GM12801 (cell line): ENCODE data around the gene CAV2.

Experiments used
- TF ChIP-seq, protein P1 (sequence below): IDR thresholded peaks from one replicate; pipeline ENCODE4 v1.5.1; 2011; ENCODE audit warnings: control low read depth; ENCODE audit not compliant: insufficient read length; ENCODE audit errors: extremely low read depth

CAV2 gene

DNA sequence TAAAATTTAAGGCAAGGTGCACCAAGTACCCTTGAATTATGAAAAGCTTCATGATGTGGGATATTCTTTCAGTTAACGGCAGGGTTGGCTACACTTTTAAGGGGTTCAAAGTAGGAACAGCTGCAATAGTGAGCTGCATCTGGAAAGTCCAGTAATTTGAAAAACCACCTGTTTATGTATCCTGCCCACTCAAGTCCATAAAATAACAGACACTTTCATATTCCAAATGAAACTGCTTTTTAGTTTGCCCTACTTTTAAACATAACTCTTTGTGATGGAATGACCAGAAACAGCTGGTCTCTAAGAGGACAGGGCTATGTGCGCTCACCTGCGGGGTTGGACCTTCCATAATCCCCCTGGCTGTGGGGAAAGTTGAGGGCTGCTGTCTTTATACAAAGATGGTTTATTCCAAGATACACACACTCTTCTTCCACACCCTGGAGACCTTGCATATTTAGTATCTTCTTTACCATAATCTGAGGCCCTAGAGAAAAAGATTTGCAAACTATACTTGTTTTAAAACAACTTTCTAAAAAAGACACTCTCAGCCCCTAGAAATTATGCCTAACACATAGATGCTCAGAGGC is 32.7 kb downstream of the CAV2 start:
- TF ChIP-seq, protein P1, sequence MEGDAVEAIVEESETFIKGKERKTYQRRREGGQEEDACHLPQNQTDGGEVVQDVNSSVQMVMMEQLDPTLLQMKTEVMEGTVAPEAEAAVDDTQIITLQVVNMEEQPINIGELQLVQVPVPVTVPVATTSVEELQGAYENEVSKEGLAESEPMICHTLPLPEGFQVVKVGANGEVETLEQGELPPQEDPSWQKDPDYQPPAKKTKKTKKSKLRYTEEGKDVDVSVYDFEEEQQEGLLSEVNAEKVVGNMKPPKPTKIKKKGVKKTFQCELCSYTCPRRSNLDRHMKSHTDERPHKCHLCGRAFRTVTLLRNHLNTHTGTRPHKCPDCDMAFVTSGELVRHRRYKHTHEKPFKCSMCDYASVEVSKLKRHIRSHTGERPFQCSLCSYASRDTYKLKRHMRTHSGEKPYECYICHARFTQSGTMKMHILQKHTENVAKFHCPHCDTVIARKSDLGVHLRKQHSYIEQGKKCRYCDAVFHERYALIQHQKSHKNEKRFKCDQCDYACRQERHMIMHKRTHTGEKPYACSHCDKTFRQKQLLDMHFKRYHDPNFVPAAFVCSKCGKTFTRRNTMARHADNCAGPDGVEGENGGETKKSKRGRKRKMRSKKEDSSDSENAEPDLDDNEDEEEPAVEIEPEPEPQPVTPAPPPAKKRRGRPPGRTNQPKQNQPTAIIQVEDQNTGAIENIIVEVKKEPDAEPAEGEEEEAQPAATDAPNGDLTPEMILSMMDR: no peak

DNA sequence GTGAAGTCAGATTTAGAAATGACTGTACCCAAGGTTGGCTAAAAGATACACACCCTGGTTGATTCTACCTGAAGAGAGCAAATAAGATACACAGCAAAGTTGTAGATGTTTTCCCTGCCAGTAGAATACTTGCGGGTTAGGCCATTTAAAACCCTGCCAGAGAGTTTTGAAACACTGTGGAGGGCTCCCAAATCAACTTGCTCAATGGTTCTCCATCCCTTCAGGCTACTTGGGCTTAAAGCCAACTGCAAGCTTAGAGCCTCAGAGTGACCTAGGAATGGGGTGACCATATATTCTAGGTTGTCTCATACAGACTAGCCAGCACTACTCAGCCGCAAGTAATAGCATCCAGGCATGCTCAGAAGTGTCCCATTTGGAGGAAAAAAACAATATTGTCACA is 35.3 kb downstream of the CAV2 start:
- TF ChIP-seq, protein P1: no peak

DNA sequence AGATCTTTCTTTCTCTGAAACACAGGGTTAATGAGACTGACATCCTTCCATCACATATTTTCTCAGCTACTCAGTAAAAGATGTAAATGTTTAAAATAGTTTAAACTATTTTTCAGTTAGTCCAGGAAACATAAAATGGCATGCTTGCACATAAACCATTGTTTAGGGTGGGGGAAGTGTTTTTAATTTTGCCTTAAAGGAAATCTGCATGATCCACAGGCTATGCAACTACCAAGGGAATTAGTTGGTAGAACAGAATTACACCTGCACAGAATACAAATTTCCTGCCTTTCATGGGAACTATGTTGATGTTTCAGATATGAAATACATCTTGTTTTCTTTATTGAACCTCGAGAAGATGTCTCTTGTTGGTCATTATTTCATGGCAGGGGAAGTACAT is 35.9 kb downstream of the CAV2 start:
- TF ChIP-seq, protein P1: no peak

DNA sequence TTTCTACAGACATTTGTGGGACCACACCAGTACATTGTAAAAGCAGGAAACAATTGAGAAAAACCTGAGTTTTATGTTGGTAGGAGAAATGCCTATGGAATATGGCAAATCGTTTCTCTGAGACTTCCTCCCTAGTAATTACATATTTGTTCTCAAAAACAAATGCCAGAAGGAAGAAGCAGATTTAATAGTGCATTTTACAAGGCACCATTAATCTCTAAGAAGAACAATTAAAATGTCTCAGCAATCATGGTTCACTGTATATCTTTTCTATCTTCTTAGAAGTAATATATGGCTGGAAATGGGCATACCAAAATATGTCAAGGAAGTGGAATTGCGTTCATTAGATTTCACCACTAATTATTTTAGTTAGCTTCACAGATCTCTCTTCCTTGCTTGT is 38.6 kb downstream of the CAV2 start:
- TF ChIP-seq, protein P1: no peak

DNA sequence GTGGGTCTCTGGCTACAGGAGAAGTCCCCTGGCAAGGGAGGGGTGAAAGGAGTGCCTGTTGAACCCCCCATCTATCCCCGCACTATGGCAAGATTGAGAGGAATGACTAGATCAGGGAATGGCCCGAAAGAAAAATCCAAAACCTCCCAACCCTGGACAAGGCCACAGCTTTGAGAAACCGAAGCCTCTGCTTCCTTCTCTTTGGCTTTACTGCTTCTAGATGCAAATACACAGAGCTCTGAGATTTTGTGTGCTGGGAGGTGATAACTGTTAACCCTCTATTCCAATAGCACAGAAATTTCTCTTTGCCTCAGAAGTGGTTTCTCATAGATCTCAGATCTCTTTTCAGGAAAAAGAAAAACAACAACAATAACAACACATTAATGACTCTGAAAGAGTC is 40.3 kb downstream of the CAV2 start:
- TF ChIP-seq, protein P1: no peak

DNA sequence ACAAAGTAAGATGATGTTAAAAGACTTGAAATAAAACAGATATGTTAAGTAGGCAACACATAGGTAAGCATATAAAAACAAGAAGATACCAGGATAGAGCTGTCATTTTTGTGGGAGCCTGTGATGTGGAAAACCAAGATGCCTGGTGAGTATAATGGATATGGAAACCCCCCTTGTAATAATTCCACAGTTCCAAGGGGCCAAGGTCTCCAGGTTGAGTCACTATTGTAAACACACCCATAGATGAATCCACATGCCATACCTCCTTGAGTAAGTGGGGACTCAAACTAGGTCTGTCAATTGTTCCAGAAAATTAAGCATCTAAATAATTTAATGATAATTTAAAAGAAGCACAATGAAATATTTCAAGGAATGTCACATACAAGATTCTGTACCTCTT is 41.2 kb downstream of the CAV2 start:
- TF ChIP-seq, protein P1: no peak

DNA sequence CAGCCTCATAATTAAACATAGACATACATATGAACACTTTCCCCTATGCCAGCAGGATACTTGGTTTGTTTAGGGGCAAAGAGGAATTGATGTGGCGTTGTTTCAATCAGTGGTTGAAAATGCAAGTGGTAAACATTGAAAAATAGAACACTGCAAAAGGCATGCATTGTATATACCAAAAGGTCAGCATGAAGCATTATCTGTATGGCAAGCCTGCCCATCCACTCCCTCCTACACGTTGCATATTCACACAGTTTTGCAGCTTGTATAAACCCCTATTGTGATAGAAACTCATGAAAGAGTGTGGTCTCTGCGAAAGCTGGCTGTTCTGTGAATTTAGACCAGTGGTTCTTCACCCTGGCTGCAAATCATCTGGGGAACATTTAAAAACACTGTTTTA is 42.4 kb downstream of the CAV2 start:
- TF ChIP-seq, protein P1: no peak

DNA sequence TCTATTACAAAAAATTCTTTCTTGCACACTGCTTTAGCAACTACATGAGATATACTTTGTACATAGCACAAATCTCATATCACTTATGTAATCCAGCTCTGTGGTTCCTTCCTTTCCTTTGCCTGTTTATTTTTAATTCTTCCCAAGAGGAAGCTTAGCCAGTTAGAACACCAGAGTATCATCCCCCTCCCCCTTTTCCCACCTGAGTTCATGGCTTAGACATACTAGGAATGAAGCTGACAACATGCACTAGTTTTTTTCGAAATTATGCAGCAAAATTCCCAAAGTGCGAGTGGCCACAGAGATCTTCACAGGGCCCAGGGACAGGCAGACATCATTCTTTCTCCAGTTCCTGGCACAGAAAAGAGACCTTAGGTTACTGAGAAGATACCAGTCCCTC is 43.1 kb downstream of the CAV2 start:
- TF ChIP-seq, protein P1: no peak
